K562 (cell line): Measurements from ENCODE around the gene SLCO2A1. TPM values are rescaled to one million over a fixed set of nuclear protein-coding genes. Genes with fewer than 3 reads are reported as not detected.

Source experiments
- ATAC-seq: fragments of 200-7000 bp; cut with Tn5 transposase; 3 replicates; pipeline ENCODE4 v1.9.1; 2020; ENCODE audit warnings: moderate library complexity
- BruUV-seq: library from RNA; stranded (reverse); fragments of 400-500 nt; replicated peaks from 2 replicates; lab custom pipeline; 2021; lab: Mats Ljungman, UMichigan
- CTCF ChIA-PET: fragments of 300-600 bp; formaldehyde crosslinking; extraction: SDS; loops from one replicate; lab custom pipeline; 2021; ENCODE audit warnings: low intra/inter-chr PET ratio; lab: Yijun Ruan, JAX
- POLR2A ChIA-PET: fragments of 300-600, 350-650 bp; sonication (Branson Sonifier 250); formaldehyde crosslinking; extraction: SDS; loops from one replicate; lab custom pipeline; 2021; ENCODE audit warnings: antibody characterized with exemption, inconsistent platforms; lab: Yijun Ruan, JAX
- DNase-seq, 4 experiments: peaks; one replicate each; pipeline versions ENCODE4 v3.0.0 to v3.0.0-alpha.2; 2011 to 2018; ENCODE audit warnings: low spot score in 3 of 4, mixed read lengths in 3 of 4; ENCODE audit errors: extremely low read depth in 1 of 4
- FAIRE-seq: peaks from 2 replicates; lab custom pipeline; 2011; peaks lifted over from hg19 to GRCh38; lab: Jason Lieb, UNC
- H2AFZ ChIP-seq: 2 replicates; pipeline ENCODE4 v1.6.0; 2011; ENCODE audit warnings: low read depth, low read length, control low read depth, inconsistent platforms
- H3K27ac ChIP-seq: fragments of 200-600 bp; 3 replicates; pipeline ENCODE4 v1.8.0; 2011; ENCODE audit warnings: low read depth, mild to moderate bottlenecking, control low read depth, inconsistent platforms, low read length, moderate library complexity, mixed read lengths; ENCODE audit errors: extremely low read depth
- H3K27me3 ChIP-seq, 2 experiments: fragments of 300-600 bp in 1 of 2; 2 replicates in 1 of 2; 3 replicates in 1 of 2; pipeline versions ENCODE4 v1.6.0 to v1.8.0; 2011; ENCODE audit warnings: inconsistent platforms in 2 of 2, low read length in 2 of 2, mild to moderate bottlenecking in 1 of 2, mixed read lengths in 1 of 2, moderate library complexity in 1 of 2; ENCODE audit not compliant: control insufficient read depth in 2 of 2, insufficient read depth in 2 of 2
- H3K36me3 ChIP-seq: fragments of 300-600 bp; 3 replicates; pipeline ENCODE4 v1.8.0; 2011; ENCODE audit warnings: mild to moderate bottlenecking, low read length, inconsistent platforms; ENCODE audit not compliant: control insufficient read depth, insufficient read depth
- H3K4me1 ChIP-seq, 2 experiments: fragments of 200-600 bp in 1 of 2; replicated peaks in 1 of 2; 2 replicates in 1 of 2; 3 replicates in 1 of 2; pipeline versions ENCODE4 v1.5.1 to v1.8.0; 2011; ENCODE audit warnings: inconsistent platforms in 2 of 2, low read length in 2 of 2, mild to moderate bottlenecking in 1 of 2, mixed read lengths in 1 of 2, moderate library complexity in 1 of 2; ENCODE audit not compliant: control insufficient read depth in 2 of 2, insufficient read depth in 2 of 2
- H3K4me2 ChIP-seq: 2 replicates; pipeline ENCODE4 v1.6.1; 2011; ENCODE audit warnings: low read length, control low read depth, inconsistent platforms, mixed read lengths; ENCODE audit not compliant: insufficient read depth
- H3K4me3 ChIP-seq: fragments of 200-600 bp; sonication (generic), shearing (Covaris generic); 2 replicates; pipeline ENCODE4 v1.5.1; 2016; ENCODE audit warnings: control low read depth, inconsistent platforms
- H3K79me2 ChIP-seq: fragments of 200-600 bp; 3 replicates; pipeline ENCODE4 v1.8.0; 2011; ENCODE audit warnings: low read length, inconsistent platforms; ENCODE audit not compliant: control insufficient read depth, insufficient read depth
- H3K9ac ChIP-seq, 2 experiments: 2 replicates each; pipeline versions ENCODE4 v1.6.0 to v1.6.1; 2011; ENCODE audit warnings: low read depth in 2 of 2, low read length in 2 of 2, control low read depth in 1 of 2, inconsistent platforms in 1 of 2, mild to moderate bottlenecking in 1 of 2, mixed read lengths in 1 of 2; ENCODE audit not compliant: insufficient read depth in 1 of 2
- H3K9me1 ChIP-seq: one replicate; pipeline ENCODE4 v1.6.0; 2011; ENCODE audit warnings: inconsistent platforms, mild to moderate bottlenecking, low read length, moderate library complexity; ENCODE audit not compliant: control insufficient read depth, insufficient read depth
- H3K9me3 ChIP-seq: replicated peaks from 2 replicates; pipeline ENCODE4 v1.5.1; 2011; ENCODE audit warnings: low read depth, low read length, inconsistent platforms; ENCODE audit not compliant: control insufficient read depth, insufficient read depth
- H4K20me1 ChIP-seq: replicated peaks from 2 replicates; pipeline ENCODE4 v1.6.1; 2011; ENCODE audit warnings: low read length, inconsistent platforms, mixed read lengths; ENCODE audit not compliant: control insufficient read depth, insufficient read depth
- FOXK1 ChIP-seq: sonication (generic); formaldehyde crosslinking; IDR thresholded peaks from 2 replicates; pipeline ENCODE4 v1.8.0; 2022; ENCODE audit warnings: missing genetic modification reagents, mild to moderate bottlenecking, borderline replicate concordance
- FOXP1 ChIP-seq: sonication (generic); formaldehyde crosslinking; IDR thresholded peaks from 2 replicates; pipeline ENCODE4 v1.8.0; 2022; ENCODE audit warnings: mild to moderate bottlenecking, missing genetic modification reagents
- HEY1 ChIP-seq: fragments of 250-450 bp; sonication (Bioruptor Pico); IDR thresholded peaks from 2 replicates; pipeline ENCODE4 v1.5.0; 2020; ENCODE audit warnings: mild to moderate bottlenecking, moderate library complexity, borderline replicate concordance
- NELFE ChIP-seq: IDR thresholded peaks from 2 replicates; pipeline ENCODE4 v1.6.1; 2011; ENCODE audit warnings: mild to moderate bottlenecking; ENCODE audit not compliant: insufficient read depth, insufficient read length
- WGBS: fragments of 100-300 bp; shearing (Covaris generic); methylation state at CpG from one replicate; pipeline ENCODE4 v1.1.6; 2016; ENCODE audit warnings: low coverage, mixed read lengths; ENCODE audit not compliant: insufficient coverage; ENCODE audit errors: missing lambda C conversion rate; 5-methylcytosine and 5-hydroxymethylcytosine counted together
- in situ Hi-C: fragments of 300-500 bp; cut with MboI; formaldehyde crosslinking; loops from 4 replicates; pipeline ENCODE4 v1.15.0; 2018; ENCODE audit warnings: inconsistent platforms, mixed read lengths
- intact Hi-C: fragments of 100-400 bp; cut with micrococcal nuclease; formaldehyde crosslinking; loops from 2 replicates; pipeline ENCODE4 v1.14.2; 2022
- polyA plus RNA-seq, 8 experiments: library from polyadenylated mRNA; depleted of rRNA in 4 of 8; stranded (reverse) in 5 of 8; unstranded in 3 of 8; fragments of >200 nt; fragmentation: Nextera tagmentation in 2 of 8; fragmentation: Illumina TruSeq in 1 of 8; extraction: Ambion mirVana in 2 of 8; extraction: Trizol in 1 of 8; gene quantifications; 2 replicates each; pipeline versions ENCODE4 v1.2.1 to v1.2.3, GENCODE V29; 2011 to 2014; ENCODE audit warnings: inconsistent platforms in 1 of 8, missing spikeins in 1 of 8
- total RNA-seq, 7 experiments: library from RNA; depleted of rRNA in 6 of 7; stranded (reverse); fragments of >200 nt in 6 of 7; fragmentation: Illumina TruSeq in 2 of 7; extraction: Trizol in 2 of 7; gene quantifications; 2 replicates each; pipeline versions ENCODE4 v1.2.1 to v1.2.3, GENCODE V29; 2011 to 2021; ENCODE audit warnings: low replicate concordance in 1 of 7
- TF ChIP-seq, protein P1 (sequence below): fragments of 450-650 bp; IDR thresholded peaks from 2 replicates; pipeline ENCODE4 v1.7.1; 2018; ENCODE audit warnings: mild to moderate bottlenecking, low read depth; ENCODE audit not compliant: partially characterized antibody
- TF ChIP-seq, protein P2 (sequence below): fragments of 450-650 bp; IDR thresholded peaks from 2 replicates; pipeline ENCODE4 v1.6.1; 2018; ENCODE audit warnings: mild to moderate bottlenecking, low read depth; ENCODE audit not compliant: partially characterized antibody
- TF ChIP-seq, protein P3 (sequence below), 2 experiments: fragments of 450-650 bp in 1 of 2; sonication (generic) in 1 of 2; formaldehyde crosslinking in 1 of 2; IDR thresholded peaks in 1 of 2; conservative IDR thresholded peaks in 1 of 2; 2 replicates each; pipeline versions ENCODE4 v1.6.1 to v1.8.1; 2016 to 2023; ENCODE audit warnings: mild to moderate bottlenecking in 2 of 2, moderate library complexity in 2 of 2, inconsistent platforms in 1 of 2, missing genetic modification reagents in 1 of 2

SLCO2A1 gene
- total and polyA plus RNA-seq, 9 of the 15 experiments (the other 6 are each of a cell fraction or from before 2014, with no cell fraction given): 0.16 to 1.0 TPM; not detected in 7

DNA sequence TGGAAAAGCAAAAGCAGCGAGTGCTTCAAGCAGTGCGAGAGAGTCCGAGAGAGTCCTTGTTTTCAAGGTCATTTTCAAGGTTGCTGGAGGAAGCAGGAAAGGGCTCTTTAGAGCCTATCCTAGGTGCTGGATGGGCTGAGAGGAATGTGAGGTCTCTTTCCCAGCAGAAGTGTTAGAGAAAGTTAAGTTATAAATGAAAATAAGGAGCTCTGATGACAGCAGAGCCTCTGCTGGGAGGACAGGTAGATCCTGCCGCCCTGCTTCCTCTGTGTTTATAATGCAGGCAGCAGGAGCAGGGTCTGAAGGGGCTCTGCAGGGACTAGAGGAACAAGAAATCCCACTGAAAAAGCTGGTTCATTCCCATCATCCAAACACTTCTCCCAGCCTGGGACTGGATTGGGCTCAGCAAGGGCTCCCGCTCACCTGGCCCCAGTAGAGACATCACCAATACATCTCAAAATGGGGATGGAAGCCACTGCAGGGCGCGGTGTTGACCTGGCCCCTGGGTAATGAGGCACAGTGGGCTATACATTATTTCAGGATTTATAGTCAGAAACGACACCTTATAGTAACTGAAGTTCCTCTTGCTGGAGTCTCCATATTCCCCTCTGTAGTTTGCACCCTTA, 92.6 kb downstream of the SLCO2A1 start:
- POLR2A ChIA-PET: no interaction called here
- ATAC-seq: no peak
- no TSS peak for BruUV-seq
- DNase-seq: no peak
- FAIRE-seq: no peak
- Histone ChIP-seq H3K4me2 (no peak overlapping the region), H3K4me3 (no peak overlapping the region), H4K20me1 (peaks cover 1% of the 10 kb centered on the region), H3K4me1 (no peaks in the 10 kb centered on the region), H2AFZ (no peak overlapping the region), H3K27me3 (peaks cover 3 to 70% of the 10 kb centered on the region in 2 experiments; a peak in 3 of 5 replicates), H3K36me3 (no peaks in the 10 kb centered on the region), H3K9me1 (no peaks in the 10 kb centered on the region), H3K79me2 (no peaks in the 10 kb centered on the region), H3K9ac (no peak overlapping the region), H3K27ac (no peak overlapping the region), H3K9me3 (no peaks in the 10 kb centered on the region)
- in situ Hi-C loops: no loop called here
- CTCF ChIA-PET: no interaction called here
- WGBS: 2% methylated on average over 8 of the region's 8 CpGs
- no peak for TF ChIP-seq FOXK1 (CRISPR knock-in tag)
- TF ChIP-seq, protein P1, sequence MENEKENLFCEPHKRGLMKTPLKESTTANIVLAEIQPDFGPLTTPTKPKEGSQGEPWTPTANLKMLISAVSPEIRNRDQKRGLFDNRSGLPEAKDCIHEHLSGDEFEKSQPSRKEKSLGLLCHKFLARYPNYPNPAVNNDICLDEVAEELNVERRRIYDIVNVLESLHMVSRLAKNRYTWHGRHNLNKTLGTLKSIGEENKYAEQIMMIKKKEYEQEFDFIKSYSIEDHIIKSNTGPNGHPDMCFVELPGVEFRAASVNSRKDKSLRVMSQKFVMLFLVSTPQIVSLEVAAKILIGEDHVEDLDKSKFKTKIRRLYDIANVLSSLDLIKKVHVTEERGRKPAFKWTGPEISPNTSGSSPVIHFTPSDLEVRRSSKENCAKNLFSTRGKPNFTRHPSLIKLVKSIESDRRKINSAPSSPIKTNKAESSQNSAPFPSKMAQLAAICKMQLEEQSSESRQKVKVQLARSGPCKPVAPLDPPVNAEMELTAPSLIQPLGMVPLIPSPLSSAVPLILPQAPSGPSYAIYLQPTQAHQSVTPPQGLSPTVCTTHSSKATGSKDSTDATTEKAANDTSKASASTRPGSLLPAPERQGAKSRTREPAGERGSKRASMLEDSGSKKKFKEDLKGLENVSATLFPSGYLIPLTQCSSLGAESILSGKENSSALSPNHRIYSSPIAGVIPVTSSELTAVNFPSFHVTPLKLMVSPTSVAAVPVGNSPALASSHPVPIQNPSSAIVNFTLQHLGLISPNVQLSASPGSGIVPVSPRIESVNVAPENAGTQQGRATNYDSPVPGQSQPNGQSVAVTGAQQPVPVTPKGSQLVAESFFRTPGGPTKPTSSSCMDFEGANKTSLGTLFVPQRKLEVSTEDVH: no peak
- TF ChIP-seq FOXP1 (CRISPR knock-in tag): no peak
- TF ChIP-seq, protein P2, sequence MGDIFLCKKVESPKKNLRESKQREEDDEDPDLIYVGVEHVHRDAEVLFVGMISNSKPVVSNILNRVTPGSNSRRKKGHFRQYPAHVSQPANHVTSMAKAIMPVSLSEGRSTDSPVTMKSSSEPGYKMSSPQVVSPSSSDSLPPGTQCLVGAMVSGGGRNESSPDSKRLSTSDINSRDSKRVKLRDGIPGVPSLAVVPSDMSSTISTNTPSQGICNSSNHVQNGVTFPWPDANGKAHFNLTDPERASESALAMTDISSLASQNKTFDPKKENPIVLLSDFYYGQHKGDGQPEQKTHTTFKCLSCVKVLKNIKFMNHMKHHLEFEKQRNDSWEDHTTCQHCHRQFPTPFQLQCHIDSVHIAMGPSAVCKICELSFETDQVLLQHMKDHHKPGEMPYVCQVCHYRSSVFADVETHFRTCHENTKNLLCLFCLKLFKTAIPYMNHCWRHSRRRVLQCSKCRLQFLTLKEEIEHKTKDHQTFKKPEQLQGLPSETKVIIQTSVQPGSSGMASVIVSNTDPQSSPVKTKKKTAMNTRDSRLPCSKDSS: no peak
- TF ChIP-seq HEY1: no peak
- no peak for TF ChIP-seq NELFE
- TF ChIP-seq, protein P3, sequence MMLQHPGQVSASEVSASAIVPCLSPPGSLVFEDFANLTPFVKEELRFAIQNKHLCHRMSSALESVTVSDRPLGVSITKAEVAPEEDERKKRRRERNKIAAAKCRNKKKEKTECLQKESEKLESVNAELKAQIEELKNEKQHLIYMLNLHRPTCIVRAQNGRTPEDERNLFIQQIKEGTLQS (IDR thresholded peaks at IDR 0.05): no peak
- TF ChIP-seq, protein P3 (CRISPR knock-in tag; conservative IDR thresholded peaks at IDR 0.05): no peak
- intact Hi-C loops: loop anchor here (10.0 kb wide), 1 partner anchor 368 kb away; no protein-coding TSS in a partner anchor
